ENCODE results near the gene CYTIP.

DNA sequence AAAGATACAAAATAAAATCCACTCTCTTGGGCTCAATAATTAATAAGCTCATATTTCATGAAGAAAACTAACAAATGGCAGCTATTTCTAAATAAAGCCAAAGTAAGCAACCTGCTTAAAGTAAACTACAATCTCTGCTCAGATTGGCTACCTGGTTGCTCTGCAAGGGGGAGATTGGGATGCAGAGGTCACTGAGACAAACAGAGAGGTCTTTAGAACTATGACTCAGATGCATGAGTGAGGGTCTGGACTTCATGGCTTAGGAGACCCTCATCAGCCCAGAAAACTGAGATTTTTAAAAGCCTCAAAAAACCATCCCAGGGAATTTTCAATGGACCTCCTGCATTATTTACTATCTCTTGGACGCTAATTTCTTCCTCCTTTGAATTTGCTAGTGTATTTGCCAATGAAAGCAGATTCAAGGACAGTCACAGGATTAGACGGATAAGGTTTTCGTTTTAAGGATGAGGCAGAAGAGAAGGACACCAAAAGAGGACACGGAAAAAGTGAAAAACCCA lies 17.4 kb downstream of the CYTIP start:
- TF ChIP-seq TAF1 (IDR thresholded peaks at IDR 0.05; ENCODE audit: low read depth), result no peak
- TF ChIP-seq, protein P1, sequence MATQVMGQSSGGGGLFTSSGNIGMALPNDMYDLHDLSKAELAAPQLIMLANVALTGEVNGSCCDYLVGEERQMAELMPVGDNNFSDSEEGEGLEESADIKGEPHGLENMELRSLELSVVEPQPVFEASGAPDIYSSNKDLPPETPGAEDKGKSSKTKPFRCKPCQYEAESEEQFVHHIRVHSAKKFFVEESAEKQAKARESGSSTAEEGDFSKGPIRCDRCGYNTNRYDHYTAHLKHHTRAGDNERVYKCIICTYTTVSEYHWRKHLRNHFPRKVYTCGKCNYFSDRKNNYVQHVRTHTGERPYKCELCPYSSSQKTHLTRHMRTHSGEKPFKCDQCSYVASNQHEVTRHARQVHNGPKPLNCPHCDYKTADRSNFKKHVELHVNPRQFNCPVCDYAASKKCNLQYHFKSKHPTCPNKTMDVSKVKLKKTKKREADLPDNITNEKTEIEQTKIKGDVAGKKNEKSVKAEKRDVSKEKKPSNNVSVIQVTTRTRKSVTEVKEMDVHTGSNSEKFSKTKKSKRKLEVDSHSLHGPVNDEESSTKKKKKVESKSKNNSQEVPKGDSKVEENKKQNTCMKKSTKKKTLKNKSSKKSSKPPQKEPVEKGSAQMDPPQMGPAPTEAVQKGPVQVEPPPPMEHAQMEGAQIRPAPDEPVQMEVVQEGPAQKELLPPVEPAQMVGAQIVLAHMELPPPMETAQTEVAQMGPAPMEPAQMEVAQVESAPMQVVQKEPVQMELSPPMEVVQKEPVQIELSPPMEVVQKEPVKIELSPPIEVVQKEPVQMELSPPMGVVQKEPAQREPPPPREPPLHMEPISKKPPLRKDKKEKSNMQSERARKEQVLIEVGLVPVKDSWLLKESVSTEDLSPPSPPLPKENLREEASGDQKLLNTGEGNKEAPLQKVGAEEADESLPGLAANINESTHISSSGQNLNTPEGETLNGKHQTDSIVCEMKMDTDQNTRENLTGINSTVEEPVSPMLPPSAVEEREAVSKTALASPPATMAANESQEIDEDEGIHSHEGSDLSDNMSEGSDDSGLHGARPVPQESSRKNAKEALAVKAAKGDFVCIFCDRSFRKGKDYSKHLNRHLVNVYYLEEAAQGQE (IDR thresholded peaks at IDR 0.05; ENCODE audit: borderline replicate concordance), result no peak
